ENCODE results near the gene TENT4A. TPM values are rescaled to one million over a fixed set of nuclear protein-coding genes. Genes with fewer than 3 reads are reported as not detected.

Gene TENT4A
- total RNA-seq (2022; extraction: Qiagen RNA extraction; ENCODE audit: low read depth), result 17.4 to 25.3 TPM (median 21.3 TPM) in 5 replicates

GRCh38 chr5:6713274-6714225, at the start of gene TENT4A:
TSS of gene TENT4A (plus strand) at chr5:6713432. CDS start at chr5:6713984, 552 bp downstream.

Other genes with a start within 250 kb of the TENT4A start
- 89.4 to 96.8 TPM (median 93.5 TPM) in 5 replicates for gene NSUN2, start 80.4 kb upstream of the TENT4A start, total RNA-seq (2022; extraction: Qiagen RNA extraction; ENCODE audit: low read depth)
- gene SRD5A1, start 80.0 kb upstream of the TENT4A start, total RNA-seq (2022; extraction: Qiagen RNA extraction; ENCODE audit: low read depth), result 19.7 to 34.6 TPM (median 31.1 TPM) in 5 replicates